Measurements from ENCODE around the gene FAM151A. TPM values are rescaled to one million over a fixed set of nuclear protein-coding genes. Genes with fewer than 3 reads are reported as not detected.

FAM151A gene
- total and polyA plus RNA-seq, 2 experiments from 2014 or later, result 9.8 to 13.5 TPM

DNA sequence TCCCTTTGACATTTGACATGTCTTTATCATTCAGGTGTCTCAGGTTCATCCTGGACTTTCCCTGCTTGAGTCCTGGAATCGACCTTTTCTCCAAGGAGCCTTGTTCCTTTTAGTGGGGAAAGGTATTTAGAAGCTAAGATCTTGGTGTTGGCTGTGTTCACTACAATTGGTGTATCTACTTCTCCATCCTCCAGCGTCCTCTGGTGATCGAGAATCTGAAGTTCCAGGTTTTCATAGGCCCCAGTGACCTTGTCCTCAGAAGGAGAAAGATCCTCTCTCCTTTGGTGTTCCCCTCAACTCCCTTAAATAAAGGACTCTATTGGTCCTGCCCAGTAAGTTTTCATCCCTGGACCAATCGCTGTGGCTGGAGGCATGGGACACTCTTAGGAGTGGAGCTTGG lies 40.4 kb upstream of the FAM151A start:
- Histone ChIP-seq H3K79me2 (no peaks in the 10 kb centered on the region), H3K27me3 (no peaks in the 10 kb centered on the region), H3K4me3 (no peak overlapping the region), H3K4me2 (no peak overlapping the region), H3K9me3 (ENCODE audit: low read depth) (no peaks in the 10 kb centered on the region), H3K4me1 (ENCODE audit: insufficient read depth) (no peaks in the 10 kb centered on the region), H2AFZ (no peak overlapping the region), H3K9me2 (replicated peaks; ENCODE audit: insufficient read depth) (no peaks in the 10 kb centered on the region), H3K36me3 (replicated peaks; ENCODE audit: insufficient read depth, low read depth) (no peaks in the 10 kb centered on the region), H4K20me1 (ENCODE audit: insufficient read depth, poor library complexity, severe bottlenecking) (no peaks in the 10 kb centered on the region), H3K27ac (no peak overlapping the region)
- TF ChIP-seq EZH2 (IDR thresholded peaks at IDR 0.05; ENCODE audit: borderline replicate concordance) (no peak), EZH2phosphoT487 (IDR thresholded peaks at IDR 0.05; ENCODE audit: low read depth, severe bottlenecking, unreplicated experiment) (no peak)
- TF ChIP-seq, protein P1, sequence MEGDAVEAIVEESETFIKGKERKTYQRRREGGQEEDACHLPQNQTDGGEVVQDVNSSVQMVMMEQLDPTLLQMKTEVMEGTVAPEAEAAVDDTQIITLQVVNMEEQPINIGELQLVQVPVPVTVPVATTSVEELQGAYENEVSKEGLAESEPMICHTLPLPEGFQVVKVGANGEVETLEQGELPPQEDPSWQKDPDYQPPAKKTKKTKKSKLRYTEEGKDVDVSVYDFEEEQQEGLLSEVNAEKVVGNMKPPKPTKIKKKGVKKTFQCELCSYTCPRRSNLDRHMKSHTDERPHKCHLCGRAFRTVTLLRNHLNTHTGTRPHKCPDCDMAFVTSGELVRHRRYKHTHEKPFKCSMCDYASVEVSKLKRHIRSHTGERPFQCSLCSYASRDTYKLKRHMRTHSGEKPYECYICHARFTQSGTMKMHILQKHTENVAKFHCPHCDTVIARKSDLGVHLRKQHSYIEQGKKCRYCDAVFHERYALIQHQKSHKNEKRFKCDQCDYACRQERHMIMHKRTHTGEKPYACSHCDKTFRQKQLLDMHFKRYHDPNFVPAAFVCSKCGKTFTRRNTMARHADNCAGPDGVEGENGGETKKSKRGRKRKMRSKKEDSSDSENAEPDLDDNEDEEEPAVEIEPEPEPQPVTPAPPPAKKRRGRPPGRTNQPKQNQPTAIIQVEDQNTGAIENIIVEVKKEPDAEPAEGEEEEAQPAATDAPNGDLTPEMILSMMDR (IDR thresholded peaks at IDR 0.05; ENCODE audit: poor library complexity), result no peak
- no peak for DNase-seq (ENCODE audit: low spot score)
- WGBS (ENCODE audit: low lambda C conversion rate, missing lambda C conversion rate), result 82% methylated on average over 4 of the region's 4 CpGs

DNA sequence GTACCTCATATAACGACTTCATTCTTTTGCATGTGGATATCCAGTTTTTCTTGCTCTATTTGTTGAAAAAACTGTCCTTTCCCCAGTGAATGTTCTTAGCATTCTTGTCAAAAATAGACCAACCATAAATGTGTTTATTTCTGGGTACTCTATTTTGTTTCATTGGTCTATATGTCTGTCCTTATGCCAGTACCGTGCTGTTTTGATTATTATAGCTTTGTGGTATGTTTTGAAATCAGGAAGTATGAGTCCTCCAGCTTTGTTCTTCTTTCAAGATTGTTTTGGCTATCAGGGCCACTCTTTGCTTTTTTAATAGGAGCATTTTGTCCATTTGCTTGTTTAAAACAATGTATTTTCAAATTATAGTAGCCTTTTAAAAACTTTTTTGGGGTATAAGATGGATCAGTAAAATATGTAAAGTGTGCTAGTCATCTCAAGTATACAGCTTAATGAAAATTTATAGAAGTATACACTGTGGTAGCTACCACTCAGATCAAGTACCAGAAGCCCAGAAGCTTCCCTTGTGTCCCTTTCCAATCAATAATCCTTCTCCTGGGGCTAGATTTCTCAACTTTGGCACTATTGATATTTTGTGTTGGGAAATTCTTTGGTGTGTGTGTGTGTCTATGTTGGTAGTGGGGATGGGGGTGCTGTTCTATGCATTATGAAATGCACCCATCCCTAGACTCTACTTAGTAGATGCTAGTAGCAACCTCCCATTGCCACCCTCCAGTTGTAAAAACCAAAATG lies 35.0 kb upstream of the FAM151A start:
- no peaks in the 10 kb centered on the region for H3K79me2 ChIP-seq
- no peak overlapping the region for H3K27ac ChIP-seq
- no peak for DNase-seq (ENCODE audit: low spot score)
- WGBS (ENCODE audit: low lambda C conversion rate, missing lambda C conversion rate), result 91% methylated on average over 2 of the region's 2 CpGs
- no peaks in the 10 kb centered on the region for H3K4me1 ChIP-seq (ENCODE audit: insufficient read depth)
- H3K27me3 ChIP-seq, result no peaks in the 10 kb centered on the region
- H3K4me3 ChIP-seq, result no peak overlapping the region
- no peak overlapping the region for H2AFZ ChIP-seq
- no peaks in the 10 kb centered on the region for H3K9me2 ChIP-seq (replicated peaks; ENCODE audit: insufficient read depth)
- H3K36me3 ChIP-seq (replicated peaks; ENCODE audit: insufficient read depth, low read depth), result no peaks in the 10 kb centered on the region
- no peak overlapping the region for H3K4me2 ChIP-seq
- TF ChIP-seq, protein P1 (IDR thresholded peaks at IDR 0.05; ENCODE audit: poor library complexity), result no peak
- no peak for TF ChIP-seq EZH2 (IDR thresholded peaks at IDR 0.05; ENCODE audit: borderline replicate concordance)
- no peaks in the 10 kb centered on the region for H4K20me1 ChIP-seq (ENCODE audit: insufficient read depth, poor library complexity, severe bottlenecking)
- no peaks in the 10 kb centered on the region for H3K9me3 ChIP-seq (ENCODE audit: low read depth)

DNA sequence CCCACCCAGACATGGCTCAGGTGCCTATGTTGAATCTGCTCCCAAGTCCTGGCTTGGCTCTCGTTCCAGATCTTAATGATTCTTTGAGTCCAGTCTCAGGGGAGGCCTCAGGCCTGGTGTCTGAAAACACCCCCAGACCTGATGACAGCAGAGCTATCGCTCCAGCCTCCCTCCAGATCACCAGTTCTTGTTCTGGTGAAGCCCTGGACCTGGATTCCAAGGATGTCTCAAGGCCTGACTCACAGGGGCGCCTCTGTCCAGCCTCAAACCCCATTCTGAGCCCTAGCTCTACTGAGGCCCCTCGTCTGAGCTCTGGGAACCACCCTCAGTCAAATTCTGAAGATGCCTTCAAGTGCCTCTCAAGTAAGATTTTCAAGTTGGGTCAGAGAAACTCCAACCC lies 29.7 kb upstream of the FAM151A start:
- Histone ChIP-seq H2AFZ (no peak overlapping the region), H3K27me3 (no peaks in the 10 kb centered on the region), H3K9me3 (ENCODE audit: low read depth) (no peaks in the 10 kb centered on the region), H3K36me3 (replicated peaks; ENCODE audit: insufficient read depth, low read depth) (no peaks in the 10 kb centered on the region), H3K79me2 (no peaks in the 10 kb centered on the region), H3K4me2 (no peak overlapping the region), H4K20me1 (ENCODE audit: insufficient read depth, poor library complexity, severe bottlenecking) (no peaks in the 10 kb centered on the region), H3K27ac (no peak overlapping the region), H3K9me2 (replicated peaks; ENCODE audit: insufficient read depth) (no peaks in the 10 kb centered on the region), H3K4me1 (ENCODE audit: insufficient read depth) (peaks cover 27% of the 10 kb centered on the region), H3K4me3 (no peak overlapping the region)
- 71% methylated on average over 4 of the region's 4 CpGs for WGBS (ENCODE audit: low lambda C conversion rate, missing lambda C conversion rate)
- DNase-seq (ENCODE audit: low spot score), result no peak
- no peak for TF ChIP-seq EZH2 (IDR thresholded peaks at IDR 0.05; ENCODE audit: borderline replicate concordance)
- TF ChIP-seq, protein P1 (IDR thresholded peaks at IDR 0.05; ENCODE audit: poor library complexity), result no peak
- TF ChIP-seq EZH2phosphoT487 (IDR thresholded peaks at IDR 0.05; ENCODE audit: low read depth, severe bottlenecking, unreplicated experiment), result no peak
